Right atrium auricular region (tissue), 2 donors: ENCODE data around the gene NAT14. TPM values are rescaled to one million over a fixed set of nuclear protein-coding genes. Genes with fewer than 3 reads are reported as not detected.

Experiments
- DNase-seq: peaks from one replicate; pipeline ENCODE4 v3.0.0-alpha.2; 2019; ENCODE audit warnings: low spot score
- H3K27ac ChIP-seq, 2 donors: fragments of 200-600 bp; sonication (generic); 1 replicate in 1 of 2; 2 replicates in 1 of 2; pipeline ENCODE4 v1.5.1; 2016 to 2019
- H3K27me3 ChIP-seq, 2 donors: fragments of 200-600 bp; sonication (generic); one replicate each; pipeline versions ENCODE4 v1.5.1 to v1.6.0; 2017 to 2019
- H3K36me3 ChIP-seq: fragments of 200-600 bp; sonication (generic); one replicate; pipeline ENCODE4 v1.5.1; 2016
- H3K4me1 ChIP-seq, 2 donors: fragments of 200-600 bp; sonication (generic); one replicate each; pipeline versions ENCODE4 v1.5.1 to v1.6.0; 2017 to 2019
- H3K4me3 ChIP-seq, 2 donors: fragments of 200-600 bp; sonication (generic); 1 replicate in 1 of 2; 2 replicates in 1 of 2; pipeline ENCODE4 v1.5.1; 2017 to 2019; ENCODE audit warnings: mild to moderate bottlenecking in 1 of 2, moderate library complexity in 1 of 2
- H3K9me3 ChIP-seq, 2 donors: fragments of 200-600 bp; sonication (generic); one replicate each; pipeline ENCODE4 v1.5.1; 2019
- CTCF ChIP-seq, 2 donors: fragments of 200-600 bp; sonication (generic); IDR thresholded peaks; one replicate each; pipeline ENCODE4 v1.5.1; 2019; ENCODE audit warnings: antibody characterized with exemption in 2 of 2
- total RNA-seq, 2 donors: library from RNA; depleted of rRNA; stranded (reverse); fragments of >200 nt; gene quantifications; one replicate each; pipeline ENCODE4 v1.1.0, GENCODE V29; 2016

The NAT14 gene
- total RNA-seq, 2 donors from 2014 or later = 2.3 to 7.0 TPM

DNA sequence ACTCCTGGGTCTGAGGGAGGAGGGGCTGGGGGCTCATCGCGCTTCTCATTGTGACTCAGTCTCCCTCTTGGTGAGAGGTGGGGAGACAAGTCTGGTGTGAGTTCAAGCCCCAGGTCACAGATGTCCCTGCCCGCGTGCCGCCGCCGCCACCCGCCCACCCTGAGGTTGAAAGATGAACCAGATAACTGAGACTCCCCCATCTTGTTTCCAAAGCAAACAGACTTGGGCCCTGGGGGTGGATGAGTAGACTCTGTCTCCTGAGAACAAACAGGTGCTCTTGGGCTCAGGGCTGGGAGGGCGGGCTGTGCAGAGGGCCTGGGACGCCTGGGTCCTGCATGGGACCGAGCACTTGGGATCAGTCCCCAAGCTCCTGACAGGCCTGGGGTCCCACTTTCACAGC lies 51.4 kb downstream of the NAT14 start:
- H3K27me3 ChIP-seq = no peaks in the 10 kb centered on the region
- no peak for TF ChIP-seq CTCF (IDR thresholded peaks at IDR 0.05)
- H3K4me3 ChIP-seq = peak overlapping the region; percentile 57 to 70
- no peaks in the 10 kb centered on the region for H3K4me1 ChIP-seq
- peaks cover 7% of the 10 kb centered on the region for H3K36me3 ChIP-seq
- DNase-seq = no peak
- H3K27ac ChIP-seq = peak overlapping the region; percentile 85 to 87
- no peaks in the 10 kb centered on the region for H3K9me3 ChIP-seq

Other genes starting within 250 kb of the NAT14 start
- 10 to 100 TPM; 28.7 to 35.5 TPM for gene PPP6R1, start 226.2 kb upstream of the NAT14 start, total RNA-seq
- 10 to 100 TPM; 29.6 to 35.8 TPM for gene HSPBP1, start 205.1 kb upstream of the NAT14 start, total RNA-seq
- gene BRSK1, start 201.2 kb upstream of the NAT14 start, total RNA-seq = 10 to 100 TPM in 1 of 2 donors, 1 to 10 TPM in 1; 5.6 to 15.6 TPM
- gene TMEM150B, start 159.8 kb upstream of the NAT14 start, total RNA-seq = 1 to 10 TPM in 1 of 2 donors, not detected in 1; 3.3 TPM
- 1 to 10 TPM; 2.4 to 3.3 TPM for gene KMT5C, start 145.3 kb upstream of the NAT14 start, total RNA-seq
- not detected for gene COX6B2, start 130.5 kb upstream of the NAT14 start, total RNA-seq
- not detected for gene GARIN5B, start 121.9 kb upstream of the NAT14 start, total RNA-seq
- under 1 TPM in 1 of 2 donors, not detected in 1; 0.16 TPM for gene IL11, start 114.7 kb upstream of the NAT14 start, total RNA-seq
- not detected for gene TMEM190, start 108.4 kb upstream of the NAT14 start, total RNA-seq
- 1 to 10 TPM in 1 of 2 donors, not detected in 1; 1.2 TPM for gene TMEM238, start 100.9 kb upstream of the NAT14 start, total RNA-seq
- 100 to 1,000 TPM; 175 to 319 TPM for gene RPL28, start 99.3 kb upstream of the NAT14 start, total RNA-seq
- 10 to 100 TPM; 19.1 to 22.0 TPM for gene UBE2S, start 77.4 kb upstream of the NAT14 start, total RNA-seq
- not detected for gene SHISA7, start 41.9 kb upstream of the NAT14 start, total RNA-seq
- gene ISOC2, start 23.5 kb upstream of the NAT14 start, total RNA-seq = 10 to 100 TPM; 87.0 to 92.2 TPM
- not detected for gene C19orf85, start 20.4 kb upstream of the NAT14 start, total RNA-seq
- gene ZNF628, start 8.6 kb upstream of the NAT14 start, total RNA-seq = 10 to 100 TPM in 1 of 2 donors, 1 to 10 TPM in 1; 5.6 to 13.2 TPM
- gene SSC5D, start 3.2 kb downstream of the NAT14 start, total RNA-seq = 1 to 10 TPM; 3.3 to 6.7 TPM
- gene SBK2, start 51.9 kb downstream of the NAT14 start, total RNA-seq = 100 to 1,000 TPM; 111 to 172 TPM
- gene SBK3, start 60.4 kb downstream of the NAT14 start, total RNA-seq = 100 to 1,000 TPM in 1 of 2 donors, 10 to 100 TPM in 1; 97.5 to 103 TPM
- 1 to 10 TPM; 6.2 to 6.4 TPM for gene ZNF579, start 95.7 kb downstream of the NAT14 start, total RNA-seq
- gene FIZ1, start 114.3 kb downstream of the NAT14 start, total RNA-seq = 10 to 100 TPM in 1 of 2 donors, 1 to 10 TPM in 1; 9.2 to 12.2 TPM
- 10 to 100 TPM; 17.7 to 25.8 TPM for gene ZNF524, start 115.1 kb downstream of the NAT14 start, total RNA-seq
- gene ZNF865, start 120.5 kb downstream of the NAT14 start, total RNA-seq = 10 to 100 TPM; 11.2 to 11.4 TPM
- gene ZNF784, start 139.4 kb downstream of the NAT14 start, total RNA-seq = 10 to 100 TPM in 1 of 2 donors, 1 to 10 TPM in 1; 7.8 to 10.6 TPM
- 10 to 100 TPM; 15.3 to 26.2 TPM for gene ZNF580, start 155.8 kb downstream of the NAT14 start, total RNA-seq
- 1 to 10 TPM; 7.5 to 8.6 TPM for gene ZNF581, start 158.5 kb downstream of the NAT14 start, total RNA-seq
- 10 to 100 TPM; 19.1 to 30.0 TPM for gene CCDC106, start 163.0 kb downstream of the NAT14 start, total RNA-seq
- 10 to 100 TPM; 39.0 to 61.0 TPM for gene U2AF2, start 169.8 kb downstream of the NAT14 start, total RNA-seq
- gene EPN1, start 190.0 kb downstream of the NAT14 start, total RNA-seq = 100 to 1,000 TPM; 179 to 187 TPM